Measurements from ENCODE around the gene KIF18A.

DNA sequence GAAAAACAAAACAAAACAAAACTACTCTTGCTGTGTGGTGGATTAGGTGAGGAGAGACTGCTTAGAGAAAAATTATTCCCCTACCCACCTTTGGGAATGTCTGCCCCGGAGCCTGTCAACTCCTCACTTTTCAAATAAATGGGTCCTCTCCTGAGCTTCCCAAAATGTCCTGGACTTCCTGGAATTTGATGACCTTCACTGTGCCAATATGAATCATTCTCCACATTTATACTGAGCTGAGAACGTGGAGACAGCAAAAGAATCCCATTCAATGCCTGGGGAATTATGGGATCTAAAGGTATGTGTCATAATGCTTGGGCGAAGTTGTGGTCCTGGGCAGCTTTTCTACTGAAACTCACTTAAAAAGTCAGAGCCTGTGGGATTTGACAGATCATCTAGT, 136.8 kb downstream of the KIF18A start:
- no peak for TF ChIP-seq GATA2 (IDR thresholded peaks at IDR 0.05; ENCODE audit: low read depth, low read length)
- TF ChIP-seq GATA3 (IDR thresholded peaks at IDR 0.05; ENCODE audit: low read depth, low read length): no peak

Data from SH-SY5Y (cell line).